Suprapubic skin (tissue), 4 donors: ENCODE results near the gene USP32. TPM values are rescaled to one million over a fixed set of nuclear protein-coding genes. Genes with fewer than 3 reads are reported as not detected.
"Not testable (repeated sequence)": the region's sequence is repeated elsewhere in the genome, so short reads cannot be mapped to it uniquely, and the experiment has no call there.

Source experiments
- DNase-seq, 2 donors: peaks; one replicate each; pipeline ENCODE4 v3.0.0-alpha.2; 2019; ENCODE audit warnings: low spot score in 2 of 2
- H3K27ac ChIP-seq: fragments of 200-600 bp; sonication (generic); one replicate; pipeline ENCODE4 v1.5.1; 2019
- H3K27me3 ChIP-seq: fragments of 200-600 bp; sonication (generic); one replicate; pipeline ENCODE4 v1.5.1; 2019
- H3K36me3 ChIP-seq: fragments of 200-600 bp; sonication (generic); one replicate; pipeline ENCODE4 v1.5.1; 2019
- H3K4me1 ChIP-seq: fragments of 200-600 bp; sonication (generic); one replicate; pipeline ENCODE4 v1.5.1; 2019
- H3K4me3 ChIP-seq: fragments of 200-600 bp; sonication (generic); one replicate; pipeline ENCODE4 v1.5.1; 2019; ENCODE audit warnings: mild to moderate bottlenecking
- H3K9me3 ChIP-seq: fragments of 200-600 bp; sonication (generic); one replicate; pipeline ENCODE4 v1.5.1; 2019
- CTCF ChIP-seq, 2 donors: fragments of 200-600 bp in 1 of 2; fragments of 450-650 bp in 1 of 2; sonication (generic) in 1 of 2; IDR thresholded peaks; one replicate each; pipeline ENCODE4 v1.5.1; 2016 to 2019; ENCODE audit warnings: antibody characterized with exemption in 2 of 2, mild to moderate bottlenecking in 1 of 2, moderate library complexity in 1 of 2
- EP300 ChIP-seq: sonication (generic); formaldehyde crosslinking; IDR thresholded peaks from one replicate; pipeline ENCODE4 v1.6.1; 2017; ENCODE audit warnings: antibody characterized with exemption
- POLR2A ChIP-seq, 2 donors: fragments of 450-650 bp; IDR thresholded peaks; one replicate each; pipeline ENCODE4 v1.6.1; 2017; ENCODE audit warnings: antibody characterized with exemption in 2 of 2, mild to moderate bottlenecking in 2 of 2, moderate library complexity in 2 of 2
- POLR2AphosphoS5 ChIP-seq, 3 donors: sonication (generic); formaldehyde crosslinking; IDR thresholded peaks; one replicate each; pipeline ENCODE4 v1.6.1; 2017; ENCODE audit warnings: antibody characterized with exemption in 3 of 3
- WGBS: methylation state at CpG from one replicate; pipeline ENCODE4 v1.1.5; 2018; 5-methylcytosine and 5-hydroxymethylcytosine counted together
- total RNA-seq, 4 donors: library from RNA; depleted of rRNA; stranded (reverse); fragments of >200 nt; gene quantifications; one replicate each; pipeline ENCODE4 v1.1.0, GENCODE V29; 2016

Gene USP32
- total RNA-seq, 4 donors from 2014 or later: 58.3 to 74.5 (median 62.0) TPM

GRCh38 chr17:60323754-60324153 is 68.2 kb downstream of the USP32 start:
- no peak overlapping the region for H3K27ac ChIP-seq
- DNase-seq: no peak
- no peak overlapping the region for H3K4me3 ChIP-seq
- H3K9me3 ChIP-seq: no peaks in the 10 kb centered on the region
- WGBS: 93% methylated on average over 1 of the region's 1 CpG
- H3K4me1 ChIP-seq: no peaks in the 10 kb centered on the region
- H3K27me3 ChIP-seq: no peaks in the 10 kb centered on the region
- H3K36me3 ChIP-seq: peaks cover 10% of the 10 kb centered on the region
- TF ChIP-seq POLR2AphosphoS5 (IDR thresholded peaks at IDR 0.05): no peak
- TF ChIP-seq EP300: no peak
- no peak for TF ChIP-seq CTCF (IDR thresholded peaks at IDR 0.05)

- Histone ChIP-seq H3K4me1 (no peaks in the 10 kb centered on the region), H3K4me3 (no peak overlapping the region), H3K36me3 (peaks cover 3% of the 10 kb centered on the region), H3K9me3 (no peaks in the 10 kb centered on the region), H3K27me3 (no peaks in the 10 kb centered on the region), H3K27ac (no peak overlapping the region)
- DNase-seq: no peak
- WGBS: 66% methylated on average over 2 of the region's 2 CpGs
- TF ChIP-seq EP300: no peak
- TF ChIP-seq POLR2AphosphoS5 (IDR thresholded peaks at IDR 0.05): no peak
- no peak for TF ChIP-seq CTCF (IDR thresholded peaks at IDR 0.05)
- no peak for TF ChIP-seq POLR2A (IDR thresholded peaks at IDR 0.05)
These were observed 69.9 kb downstream of the USP32 start for GRCh38 chr17:60322056-60322387.

GRCh38 chr17:60321336-60322055 is 70.4 kb downstream of the USP32 start:
- H3K4me3 ChIP-seq: no peak overlapping the region
- H3K36me3 ChIP-seq: peaks cover 3% of the 10 kb centered on the region
- DNase-seq: no peak
- no peaks in the 10 kb centered on the region for H3K9me3 ChIP-seq
- no peaks in the 10 kb centered on the region for H3K4me1 ChIP-seq
- WGBS: 92% methylated on average over 4 of the region's 4 CpGs
- no peaks in the 10 kb centered on the region for H3K27me3 ChIP-seq
- H3K27ac ChIP-seq: no peak overlapping the region
- no peak for TF ChIP-seq EP300
- no peak for TF ChIP-seq CTCF (IDR thresholded peaks at IDR 0.05)
- no peak for TF ChIP-seq POLR2A (IDR thresholded peaks at IDR 0.05)
- TF ChIP-seq POLR2AphosphoS5 (IDR thresholded peaks at IDR 0.05): no peak

- Histone ChIP-seq H3K9me3 (no peaks in the 10 kb centered on the region), H3K4me1 (no peaks in the 10 kb centered on the region), H3K27me3 (no peaks in the 10 kb centered on the region), H3K27ac (no peak overlapping the region), H3K4me3 (no peak overlapping the region), H3K36me3 (no peaks in the 10 kb centered on the region)
- whole genome bisulfite sequencing: 94% methylated on average over 5 of the region's 5 CpGs
- no peak for DNase-seq
- TF ChIP-seq POLR2A (IDR thresholded peaks at IDR 0.05): no peak
- TF ChIP-seq EP300: no peak
- no peak for TF ChIP-seq POLR2AphosphoS5 (IDR thresholded peaks at IDR 0.05)
- TF ChIP-seq CTCF (IDR thresholded peaks at IDR 0.05): no peak
These were observed 73.1 kb downstream of the USP32 start for GRCh38 chr17:60318830-60319229.

- Histone ChIP-seq H3K4me3 (no peak overlapping the region), H3K27ac (no peak overlapping the region), H3K9me3 (no peaks in the 10 kb centered on the region), H3K36me3 (no peaks in the 10 kb centered on the region), H3K27me3 (no peaks in the 10 kb centered on the region), H3K4me1 (peaks cover 1% of the 10 kb centered on the region)
- DNase-seq: no peak
- no peak for TF ChIP-seq EP300
- no peak for TF ChIP-seq POLR2A (IDR thresholded peaks at IDR 0.05)
These were observed 73.6 kb downstream of the USP32 start for GRCh38 chr17:60318326-60318725.

GRCh38 chr17:60315650-60316049 is 76.3 kb downstream of the USP32 start:
- H3K4me3 ChIP-seq: no peak overlapping the region
- H3K36me3 ChIP-seq: no peaks in the 10 kb centered on the region
- H3K27me3 ChIP-seq: no peaks in the 10 kb centered on the region
- no peaks in the 10 kb centered on the region for H3K9me3 ChIP-seq
- peaks cover 6% of the 10 kb centered on the region for H3K4me1 ChIP-seq
- TF ChIP-seq POLR2AphosphoS5 (IDR thresholded peaks at IDR 0.05): no peak
- TF ChIP-seq EP300: no peak
- TF ChIP-seq CTCF (IDR thresholded peaks at IDR 0.05): no peak
- TF ChIP-seq POLR2A (IDR thresholded peaks at IDR 0.05): no peak
- H3K27ac ChIP-seq: no peak overlapping the region
- WGBS: 93% methylated on average over 2 of the region's 2 CpGs
- no peak for DNase-seq

- WGBS: 88% methylated on average over 8 of the region's 8 CpGs
- not testable (repeated sequence) for H3K27me3 ChIP-seq, H3K4me3 ChIP-seq, H3K4me1 ChIP-seq, H3K9me3 ChIP-seq, H3K36me3 ChIP-seq, H3K27ac ChIP-seq, DNase-seq
These were observed 77.0 kb downstream of the USP32 start for GRCh38 chr17:60314900-60315299.
